ENCODE measurements around the gene PRPF6. TPM values are rescaled to one million over a fixed set of nuclear protein-coding genes. Genes with fewer than 3 reads are reported as not detected.
"Not testable (repeated sequence)": the region's sequence is repeated elsewhere in the genome, so short reads cannot be mapped to it uniquely, and the experiment has no call there.

Gene PRPF6
- total RNA-seq, 2 experiments from 2014 or later = 64.5 to 64.6 TPM

- no peaks in the 10 kb centered on the region for H3K27me3 Mint-ChIP-seq
- H3K4me3 Mint-ChIP-seq = no peak overlapping the region
- H3K4me1 Mint-ChIP-seq = peaks cover 5% of the 10 kb centered on the region
- no peaks in the 10 kb centered on the region for H3K9me3 Mint-ChIP-seq
- H3K36me3 Mint-ChIP-seq = peaks cover 20% of the 10 kb centered on the region
- no peak for DNase-seq
- no peak overlapping the region for H3K27ac Mint-ChIP-seq
Measured at GRCh38 chr20:63963348-63963741, 17.6 kb upstream of the PRPF6 start.

GRCh38 chr20:63963784-63964301, 17.1 kb upstream of the PRPF6 start:
- peaks cover 7% of the 10 kb centered on the region for H3K4me1 Mint-ChIP-seq
- no peak overlapping the region for H3K4me3 Mint-ChIP-seq
- no peaks in the 10 kb centered on the region for H3K27me3 Mint-ChIP-seq
- H3K27ac Mint-ChIP-seq = no peak overlapping the region
- H3K9me3 Mint-ChIP-seq = no peaks in the 10 kb centered on the region
- peaks cover 22% of the 10 kb centered on the region for H3K36me3 Mint-ChIP-seq
- DNase-seq = no peak

- Mint-ChIP-seq H3K4me1 (peaks cover 7% of the 10 kb centered on the region), H3K36me3 (peaks cover 24% of the 10 kb centered on the region), H3K4me3 (no peak overlapping the region), H3K27me3 (no peaks in the 10 kb centered on the region), H3K9me3 (no peaks in the 10 kb centered on the region), H3K27ac (no peak overlapping the region)
- no peak for DNase-seq
Measured at GRCh38 chr20:63964412-63964811, 16.5 kb upstream of the PRPF6 start.

- no peaks in the 10 kb centered on the region for H3K27me3 Mint-ChIP-seq
- H3K27ac Mint-ChIP-seq = no peak overlapping the region
- H3K9me3 Mint-ChIP-seq = no peaks in the 10 kb centered on the region
- peaks cover 24% of the 10 kb centered on the region for H3K36me3 Mint-ChIP-seq
- DNase-seq = no peak
- no peak overlapping the region for H3K4me3 Mint-ChIP-seq
- peaks cover 7% of the 10 kb centered on the region for H3K4me1 Mint-ChIP-seq
Measured at GRCh38 chr20:63966172-63966943, 14.6 kb upstream of the PRPF6 start.

- Mint-ChIP-seq H3K27me3 (no peaks in the 10 kb centered on the region), H3K9me3 (no peaks in the 10 kb centered on the region), H3K36me3 (peaks cover 22% of the 10 kb centered on the region), H3K4me3 (no peak overlapping the region), H3K27ac (no peak overlapping the region), H3K4me1 (peaks cover 7% of the 10 kb centered on the region)
- no peak for DNase-seq
Measured at GRCh38 chr20:63966944-63967322, 14.0 kb upstream of the PRPF6 start.

GRCh38 chr20:63967330-63968135, 13.4 kb upstream of the PRPF6 start:
- no peaks in the 10 kb centered on the region for H3K9me3 Mint-ChIP-seq
- H3K27ac Mint-ChIP-seq = no peak overlapping the region
- H3K4me3 Mint-ChIP-seq = no peak overlapping the region
- peaks cover 10% of the 10 kb centered on the region for H3K4me1 Mint-ChIP-seq
- DNase-seq = no peak
- peaks cover 22% of the 10 kb centered on the region for H3K36me3 Mint-ChIP-seq
- no peaks in the 10 kb centered on the region for H3K27me3 Mint-ChIP-seq

GRCh38 chr20:63968136-63968927, 12.6 kb upstream of the PRPF6 start:
- DNase-seq = no peak
- H3K9me3 Mint-ChIP-seq = no peaks in the 10 kb centered on the region
- peak overlapping the region; percentile 84 for H3K27ac Mint-ChIP-seq

GRCh38 chr20:63968928-63969760, 11.8 kb upstream of the PRPF6 start:
- Mint-ChIP-seq H3K27me3 (no peaks in the 10 kb centered on the region), H3K4me3 (peak overlapping the region; percentile 84), H3K4me1 (peaks cover 17% of the 10 kb centered on the region), H3K9me3 (no peaks in the 10 kb centered on the region), H3K27ac (peak overlapping the region; percentile 84), H3K36me3 (peaks cover 18% of the 10 kb centered on the region)
- no peak for DNase-seq

More at GRCh38 chr20:63968136-63968927, 12.6 kb upstream of the PRPF6 start:
- H3K27me3 Mint-ChIP-seq = no peaks in the 10 kb centered on the region
- peak overlapping the region; percentile 84 for H3K4me3 Mint-ChIP-seq
- peaks cover 11% of the 10 kb centered on the region for H3K4me1 Mint-ChIP-seq
- H3K36me3 Mint-ChIP-seq = peaks cover 19% of the 10 kb centered on the region

GRCh38 chr20:63969838-63970713, 10.9 kb upstream of the PRPF6 start, which contains the start of gene ZNF512B:
Gene ZNF512B (minus strand): TSS chr20:63969930. CDS start chr20:63967950, 1,980 bp downstream.
- Mint-ChIP-seq H3K36me3 (peaks cover 22% of the 10 kb centered on the region), H3K27ac (peak within 1 kb of the TSS; percentile 84), H3K4me1 (peaks cover 17% of the 10 kb centered on the region), H3K4me3 (peak within 1 kb of the TSS; percentile 84), H3K9me3 (no peaks in the 10 kb centered on the region), H3K27me3 (no peaks in the 10 kb centered on the region)
- DNase-seq = peak; percentile 57

GRCh38 chr20:63970714-63971431, 10.1 kb upstream of the PRPF6 start:
- Mint-ChIP-seq H3K27ac (peak overlapping the region; percentile 66), H3K4me3 (peak overlapping the region; percentile 55), H3K27me3 (no peaks in the 10 kb centered on the region), H3K4me1 (peaks cover 17% of the 10 kb centered on the region), H3K9me3 (no peaks in the 10 kb centered on the region), H3K36me3 (peaks cover 22% of the 10 kb centered on the region)
- DNase-seq = no peak

GRCh38 chr20:63971960-63972311, 9.0 kb upstream of the PRPF6 start:
- H3K36me3 Mint-ChIP-seq = peaks cover 24% of the 10 kb centered on the region
- not testable (repeated sequence) for H3K4me3 Mint-ChIP-seq, H3K27ac Mint-ChIP-seq, DNase-seq, H3K9me3 Mint-ChIP-seq, H3K27me3 Mint-ChIP-seq
- H3K4me1 Mint-ChIP-seq = peaks cover 25% of the 10 kb centered on the region

GRCh38 chr20:63972312-63973159, 8.4 kb upstream of the PRPF6 start:
- peaks cover 31% of the 10 kb centered on the region for H3K4me1 Mint-ChIP-seq
- DNase-seq = no peak

More at GRCh38 chr20:63972312-63973159, 8.4 kb upstream of the PRPF6 start:
- no peaks in the 10 kb centered on the region for H3K27me3 Mint-ChIP-seq
- H3K27ac Mint-ChIP-seq = no peak overlapping the region
- H3K4me3 Mint-ChIP-seq = no peak overlapping the region
- H3K36me3 Mint-ChIP-seq = peaks cover 24% of the 10 kb centered on the region
- no peaks in the 10 kb centered on the region for H3K9me3 Mint-ChIP-seq
